Measurements from ENCODE around the gene LINS1. TPM values are rescaled to one million over a fixed set of nuclear protein-coding genes. Genes with fewer than 3 reads are reported as not detected.

Gene LINS1
- total and polyA plus RNA-seq, 2 donors (not counting 1 experiment from before 2014, with no cell fraction given), result 14.3 to 46.4 TPM

DNA sequence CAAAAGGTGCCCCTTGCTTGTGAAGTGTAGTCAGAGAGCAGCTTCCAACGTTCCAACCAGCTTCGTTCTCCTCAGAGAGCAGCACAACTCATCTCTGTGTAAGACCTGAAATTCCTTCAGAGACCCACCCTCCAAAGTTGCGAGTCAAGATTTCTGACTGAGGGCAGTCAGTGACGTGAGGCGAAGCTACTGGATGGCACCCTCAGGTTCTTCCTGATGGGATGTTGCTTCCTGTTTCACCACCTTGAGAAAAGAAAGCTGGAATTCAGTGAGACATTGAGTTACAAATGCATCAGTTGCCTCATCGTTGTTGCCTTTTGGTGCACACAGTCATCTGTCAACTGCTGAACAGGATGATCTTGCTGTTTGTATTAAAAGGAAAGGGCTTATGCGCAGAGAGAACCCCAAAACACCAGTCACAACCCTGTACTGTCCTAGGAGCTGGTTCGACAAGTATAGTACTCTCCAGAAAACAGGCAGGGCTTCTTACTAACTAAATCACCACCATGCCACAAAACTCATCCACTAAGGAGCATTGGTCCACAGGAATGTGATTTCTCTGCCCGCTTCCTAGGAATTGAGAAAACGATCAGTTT is 73.1 kb downstream of the LINS1 start, which contains the start of gene CERS3:
Gene CERS3 (minus strand): TSS at position 118 of the 596 bp plus-strand sequence. CDS start 27,101 bp downstream, outside the sequence.
- CTCF ChIA-PET, result interaction anchor here (1.3 to 1.4 kb wide), 2 partner anchors 12 to 44 kb away, joined by 3 to 4 read pairs; no protein-coding TSS in a partner anchor
- no peak within 1 kb of the TSS for H3K4me3 Mint-ChIP-seq
- POLR2A ChIA-PET, result no interaction called here
- no peaks in the 10 kb centered on the region for H3K9me3 Mint-ChIP-seq (ENCODE audit: insufficient read depth)
- Histone ChIP-seq H3K27me3 (replicated peaks in 1 of 4; ENCODE audit: control extremely low read depth in 1 of 4, control insufficient read depth in 3 of 4, insufficient read depth in 4 of 4, low read length in 3 of 4) (peaks cover 0 to 5% (median 1%) of the 10 kb centered on the region in 4 experiments), H3K36me3 (replicated peaks in 1 of 2; ENCODE audit: control extremely low read depth in 1 of 2, control insufficient read depth in 1 of 2, extremely low read depth in 1 of 2, insufficient read depth in 2 of 2, low read length in 1 of 2) (no peaks in the 10 kb centered on the region), H3K9ac (ENCODE audit: low read length) (no peak within 1 kb of the TSS), H3K27ac (ENCODE audit: low read length in 2 of 2) (no peak within 1 kb of the TSS), H2AFZ (ENCODE audit: insufficient read depth, low read depth, low read length, poor library complexity, severe bottlenecking) (no peak within 1 kb of the TSS), H3K4me1 (ENCODE audit: control insufficient read depth in 2 of 2, insufficient read depth in 2 of 2, low read length in 2 of 2) (no peaks in the 10 kb centered on the region), H3K4me2 (replicated peaks; ENCODE audit: low read depth, low read length, poor library complexity, severe bottlenecking) (no peak within 1 kb of the TSS), H4K20me1 (ENCODE audit: control insufficient read depth, insufficient read depth, low read length, poor library complexity, severe bottlenecking) (no peaks in the 10 kb centered on the region), H3K9me3 (ENCODE audit: control extremely low read depth in 1 of 3, control insufficient read depth in 2 of 3, insufficient read depth in 1 of 3, low read length in 2 of 3) (no peaks in the 10 kb centered on the region), H3K79me2 (ENCODE audit: control insufficient read depth, insufficient read depth, low read length) (no peaks in the 10 kb centered on the region), H3K4me3 (ENCODE audit: control extremely low read depth in 1 of 5, extremely low read depth in 1 of 5, insufficient read depth in 1 of 5, low read depth in 2 of 5, low read length in 4 of 5) (no peak within 1 kb of the TSS)
- TF ChIP-seq, protein P1, sequence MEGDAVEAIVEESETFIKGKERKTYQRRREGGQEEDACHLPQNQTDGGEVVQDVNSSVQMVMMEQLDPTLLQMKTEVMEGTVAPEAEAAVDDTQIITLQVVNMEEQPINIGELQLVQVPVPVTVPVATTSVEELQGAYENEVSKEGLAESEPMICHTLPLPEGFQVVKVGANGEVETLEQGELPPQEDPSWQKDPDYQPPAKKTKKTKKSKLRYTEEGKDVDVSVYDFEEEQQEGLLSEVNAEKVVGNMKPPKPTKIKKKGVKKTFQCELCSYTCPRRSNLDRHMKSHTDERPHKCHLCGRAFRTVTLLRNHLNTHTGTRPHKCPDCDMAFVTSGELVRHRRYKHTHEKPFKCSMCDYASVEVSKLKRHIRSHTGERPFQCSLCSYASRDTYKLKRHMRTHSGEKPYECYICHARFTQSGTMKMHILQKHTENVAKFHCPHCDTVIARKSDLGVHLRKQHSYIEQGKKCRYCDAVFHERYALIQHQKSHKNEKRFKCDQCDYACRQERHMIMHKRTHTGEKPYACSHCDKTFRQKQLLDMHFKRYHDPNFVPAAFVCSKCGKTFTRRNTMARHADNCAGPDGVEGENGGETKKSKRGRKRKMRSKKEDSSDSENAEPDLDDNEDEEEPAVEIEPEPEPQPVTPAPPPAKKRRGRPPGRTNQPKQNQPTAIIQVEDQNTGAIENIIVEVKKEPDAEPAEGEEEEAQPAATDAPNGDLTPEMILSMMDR (IDR thresholded peaks at IDR 0.05), result no peak
- TF ChIP-seq EZH2 (IDR thresholded peaks at IDR 0.05; ENCODE audit: borderline replicate concordance, insufficient read depth, low read depth, low read length, poor library complexity, severe bottlenecking), result no peak
- 85% methylated on average over 8 of the region's 10 CpGs for WGBS (ENCODE audit: insufficient coverage)
- intact Hi-C loops (cut with micrococcal nuclease), result no loop called here
- no peaks in the 10 kb centered on the region for H3K4me1 Mint-ChIP-seq
- ATAC-seq (ENCODE audit: low read depth) (no peak), DNase-seq (no peak)
- no peak within 1 kb of the TSS for H3K27ac Mint-ChIP-seq
- peaks cover 28% of the 10 kb centered on the region for H3K27me3 Mint-ChIP-seq

DNA sequence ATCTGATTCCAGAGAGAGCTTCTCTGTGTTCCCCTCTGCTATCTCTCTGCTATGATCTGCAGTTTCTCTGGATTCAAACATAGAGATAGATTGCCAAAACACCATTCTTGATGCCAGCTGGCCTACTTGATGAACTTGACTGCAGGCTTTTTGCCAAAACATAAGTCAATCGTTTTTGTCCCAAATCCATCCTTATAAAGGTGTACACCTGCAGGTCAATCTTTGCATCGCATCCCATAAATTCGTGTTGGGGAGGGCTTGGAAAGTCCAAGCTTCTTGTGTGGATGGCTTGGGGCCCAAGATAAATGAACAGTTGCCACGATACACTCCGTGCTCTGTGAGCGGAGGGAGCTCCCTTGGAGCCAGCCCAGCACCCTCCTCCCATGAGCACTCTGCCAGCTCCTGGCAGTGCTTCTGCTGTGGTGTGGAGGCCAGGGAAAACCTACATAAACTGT is 75.9 kb downstream of the LINS1 start:
- DNase-seq (no peak), ATAC-seq (ENCODE audit: low read depth) (no peak)
- POLR2A ChIA-PET, result no interaction called here
- Mint-ChIP-seq H3K4me1 (peaks cover 2% of the 10 kb centered on the region), H3K4me3 (no peak overlapping the region), H3K27ac (no peak overlapping the region), H3K27me3 (peaks cover 17% of the 10 kb centered on the region), H3K9me3 (ENCODE audit: insufficient read depth) (no peaks in the 10 kb centered on the region)
- H3K4me2 ChIP-seq (replicated peaks; ENCODE audit: low read depth, low read length, poor library complexity, severe bottlenecking), result no peak overlapping the region
- H3K27ac ChIP-seq (ENCODE audit: low read length in 2 of 2), result no peak overlapping the region
- 68% methylated on average over 3 of the region's 6 CpGs for WGBS (ENCODE audit: insufficient coverage)
- intact Hi-C loops (cut with micrococcal nuclease), result no loop called here
- no peaks in the 10 kb centered on the region for H3K9me3 ChIP-seq (ENCODE audit: control extremely low read depth in 1 of 3, control insufficient read depth in 2 of 3, insufficient read depth in 1 of 3, low read length in 2 of 3)
- no peak overlapping the region for H3K4me3 ChIP-seq (ENCODE audit: control extremely low read depth in 1 of 5, extremely low read depth in 1 of 5, insufficient read depth in 1 of 5, low read depth in 2 of 5, low read length in 4 of 5)
- H3K4me1 ChIP-seq (ENCODE audit: control insufficient read depth in 2 of 2, insufficient read depth in 2 of 2, low read length in 2 of 2), result no peaks in the 10 kb centered on the region
- H3K27me3 ChIP-seq (replicated peaks in 1 of 4; ENCODE audit: control extremely low read depth in 1 of 4, control insufficient read depth in 3 of 4, insufficient read depth in 4 of 4, low read length in 3 of 4), result no peaks in the 10 kb centered on the region
- no peaks in the 10 kb centered on the region for H4K20me1 ChIP-seq (ENCODE audit: control insufficient read depth, insufficient read depth, low read length, poor library complexity, severe bottlenecking)
- no peak overlapping the region for H3K9ac ChIP-seq (ENCODE audit: low read length)
- no peaks in the 10 kb centered on the region for H3K79me2 ChIP-seq (ENCODE audit: control insufficient read depth, insufficient read depth, low read length)
- no peaks in the 10 kb centered on the region for H3K36me3 ChIP-seq (replicated peaks in 1 of 2; ENCODE audit: control extremely low read depth in 1 of 2, control insufficient read depth in 1 of 2, extremely low read depth in 1 of 2, insufficient read depth in 2 of 2, low read length in 1 of 2)
- CTCF ChIA-PET, result no interaction called here
- H2AFZ ChIP-seq (ENCODE audit: insufficient read depth, low read depth, low read length, poor library complexity, severe bottlenecking), result no peak overlapping the region
- TF ChIP-seq, protein P1 (IDR thresholded peaks at IDR 0.05), result no peak
- no peak for TF ChIP-seq EZH2 (IDR thresholded peaks at IDR 0.05; ENCODE audit: borderline replicate concordance, insufficient read depth, low read depth, low read length, poor library complexity, severe bottlenecking)
